ENCODE data around the gene TMEM94. TPM values are rescaled to one million over a fixed set of nuclear protein-coding genes. Genes with fewer than 3 reads are reported as not detected.
A peak's percentile ranks its signal among the peaks of the same experiment; 100 is the strongest.

Gene TMEM94
- total and polyA plus RNA-seq, 2 of the 13 experiments (the other 11 are each of a cell fraction or from before 2014, with no cell fraction given), result 32.6 to 134 TPM

DNA sequence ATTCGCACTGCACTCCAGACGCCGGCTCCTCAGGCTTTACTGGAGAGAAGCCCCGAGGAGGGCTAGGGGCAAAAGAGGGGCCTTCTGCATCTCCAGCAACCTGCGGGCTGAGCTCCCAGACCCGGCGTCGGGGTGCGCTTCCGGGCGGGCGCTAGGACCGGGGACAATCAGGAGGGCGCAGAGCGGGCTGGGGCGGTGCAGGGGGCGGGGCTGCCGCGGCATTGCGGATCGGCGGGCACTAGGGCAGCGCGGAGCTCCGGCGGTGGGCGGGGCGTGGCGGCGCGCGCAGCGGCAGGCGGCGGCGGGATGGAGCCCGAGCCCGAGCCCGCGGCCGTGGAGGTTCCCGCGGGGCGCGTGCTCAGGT lies 59.8 kb downstream of the TMEM94 start, which contains the start of gene TSEN54 (continued):
- TF ChIP-seq ETV5 (CRISPR knock-in tag; IDR thresholded peaks at IDR 0.05; ENCODE audit: borderline replicate concordance) (peak; percentile 84), RARG (CRISPR knock-in tag; IDR thresholded peaks at IDR 0.05; ENCODE audit: low read depth) (no peak), TRIM24 (CRISPR knock-in tag; IDR thresholded peaks at IDR 0.05) (no peak), FOXC1 (CRISPR knock-in tag; IDR thresholded peaks at IDR 0.05; ENCODE audit: borderline replicate concordance) (no peak), MEF2D (CRISPR knock-in tag; IDR thresholded peaks at IDR 0.05) (peak; percentile 58; the same call in 1 of the 2 replicates), HNRNPUL1 (IDR thresholded peaks at IDR 0.05; ENCODE audit: low read depth, low read length) (no peak), MTA1 (CRISPR knock-in tag; IDR thresholded peaks at IDR 0.05; ENCODE audit: borderline replicate concordance) (no peak; the same call in 1 of the 2 replicates), AHR (CRISPR knock-in tag; IDR thresholded peaks at IDR 0.05) (no peak), GPN1 (CRISPR knock-in tag; IDR thresholded peaks at IDR 0.05; ENCODE audit: borderline replicate concordance) (no peak), POGZ (CRISPR knock-in tag; IDR thresholded peaks at IDR 0.05) (peak; percentile 63; the same call in 1 of the 2 replicates), ZNF773 (CRISPR knock-in tag; IDR thresholded peaks at IDR 0.05; ENCODE audit: borderline replicate concordance) (peak; percentile 16; the same call in 1 of the 2 replicates), SP4 (CRISPR knock-in tag; IDR thresholded peaks at IDR 0.05) (peak; percentile 96), CBFB (CRISPR knock-in tag; IDR thresholded peaks at IDR 0.05) (peak; percentile 15; the same call in 1 of the 2 replicates), ZNF619 (CRISPR knock-in tag; IDR thresholded peaks at IDR 0.05) (no peak), NFE2 (CRISPR knock-in tag; IDR thresholded peaks at IDR 0.05) (no peak), PAF1 (CRISPR knock-in tag; IDR thresholded peaks at IDR 0.05) (no peak), ZNF383 (CRISPR knock-in tag; IDR thresholded peaks at IDR 0.05; ENCODE audit: borderline replicate concordance) (0 out of 2 replicates have a peak, but pooled peaks have one; percentile 22), BRCA1 (CRISPR knock-in tag; IDR thresholded peaks at IDR 0.05) (no peak), ZNF30 (CRISPR knock-in tag; IDR thresholded peaks at IDR 0.05) (no peak)
- TF ChIP-seq, protein P1, sequence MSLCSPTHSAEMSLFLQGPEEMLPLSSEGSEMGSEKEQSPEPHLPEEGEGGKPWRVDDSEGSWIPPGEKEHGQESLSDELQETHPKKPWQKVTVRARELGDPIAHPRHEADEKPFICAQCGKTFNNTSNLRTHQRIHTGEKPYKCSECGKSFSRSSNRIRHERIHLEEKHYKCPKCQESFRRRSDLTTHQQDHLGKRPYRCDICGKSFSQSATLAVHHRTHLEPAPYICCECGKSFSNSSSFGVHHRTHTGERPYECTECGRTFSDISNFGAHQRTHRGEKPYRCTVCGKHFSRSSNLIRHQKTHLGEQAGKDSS (CRISPR knock-in tag; IDR thresholded peaks at IDR 0.05; ENCODE audit: borderline replicate concordance, low read depth), result no peak
- TF ChIP-seq, protein P2, sequence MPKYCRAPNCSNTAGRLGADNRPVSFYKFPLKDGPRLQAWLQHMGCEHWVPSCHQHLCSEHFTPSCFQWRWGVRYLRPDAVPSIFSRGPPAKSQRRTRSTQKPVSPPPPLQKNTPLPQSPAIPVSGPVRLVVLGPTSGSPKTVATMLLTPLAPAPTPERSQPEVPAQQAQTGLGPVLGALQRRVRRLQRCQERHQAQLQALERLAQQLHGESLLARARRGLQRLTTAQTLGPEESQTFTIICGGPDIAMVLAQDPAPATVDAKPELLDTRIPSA (CRISPR knock-in tag; IDR thresholded peaks at IDR 0.05; ENCODE audit: borderline replicate concordance), result no peak
- TF ChIP-seq, protein P3, sequence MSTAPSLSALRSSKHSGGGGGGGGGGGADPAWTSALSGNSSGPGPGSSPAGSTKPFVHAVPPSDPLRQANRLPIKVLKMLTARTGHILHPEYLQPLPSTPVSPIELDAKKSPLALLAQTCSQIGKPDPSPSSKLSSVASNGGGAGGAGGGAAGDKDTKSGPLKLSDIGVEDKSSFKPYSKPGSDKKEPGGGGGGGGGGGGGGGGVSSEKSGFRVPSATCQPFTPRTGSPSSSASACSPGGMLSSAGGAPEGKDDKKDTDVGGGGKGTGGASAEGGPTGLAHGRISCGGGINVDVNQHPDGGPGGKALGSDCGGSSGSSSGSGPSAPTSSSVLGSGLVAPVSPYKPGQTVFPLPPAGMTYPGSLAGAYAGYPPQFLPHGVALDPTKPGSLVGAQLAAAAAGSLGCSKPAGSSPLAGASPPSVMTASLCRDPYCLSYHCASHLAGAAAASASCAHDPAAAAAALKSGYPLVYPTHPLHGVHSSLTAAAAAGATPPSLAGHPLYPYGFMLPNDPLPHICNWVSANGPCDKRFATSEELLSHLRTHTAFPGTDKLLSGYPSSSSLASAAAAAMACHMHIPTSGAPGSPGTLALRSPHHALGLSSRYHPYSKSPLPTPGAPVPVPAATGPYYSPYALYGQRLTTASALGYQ (CRISPR knock-in tag; IDR thresholded peaks at IDR 0.05), result no peak; the same call in 1 of the 2 replicates
- TF ChIP-seq, protein P4, sequence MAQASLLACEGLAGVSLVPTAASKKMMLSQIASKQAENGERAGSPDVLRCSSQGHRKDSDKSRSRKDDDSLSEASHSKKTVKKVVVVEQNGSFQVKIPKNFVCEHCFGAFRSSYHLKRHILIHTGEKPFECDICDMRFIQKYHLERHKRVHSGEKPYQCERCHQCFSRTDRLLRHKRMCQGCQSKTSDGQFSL (CRISPR knock-in tag; IDR thresholded peaks at IDR 0.05), result no peak
- TF ChIP-seq, protein P5, sequence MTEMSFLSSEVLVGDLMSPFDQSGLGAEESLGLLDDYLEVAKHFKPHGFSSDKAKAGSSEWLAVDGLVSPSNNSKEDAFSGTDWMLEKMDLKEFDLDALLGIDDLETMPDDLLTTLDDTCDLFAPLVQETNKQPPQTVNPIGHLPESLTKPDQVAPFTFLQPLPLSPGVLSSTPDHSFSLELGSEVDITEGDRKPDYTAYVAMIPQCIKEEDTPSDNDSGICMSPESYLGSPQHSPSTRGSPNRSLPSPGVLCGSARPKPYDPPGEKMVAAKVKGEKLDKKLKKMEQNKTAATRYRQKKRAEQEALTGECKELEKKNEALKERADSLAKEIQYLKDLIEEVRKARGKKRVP (CRISPR knock-in tag; IDR thresholded peaks at IDR 0.05), result 0 out of 4 replicates have a peak, but pooled peaks of 1 of the 2 experiments have one; percentile 25
- TF ChIP-seq, protein P6, sequence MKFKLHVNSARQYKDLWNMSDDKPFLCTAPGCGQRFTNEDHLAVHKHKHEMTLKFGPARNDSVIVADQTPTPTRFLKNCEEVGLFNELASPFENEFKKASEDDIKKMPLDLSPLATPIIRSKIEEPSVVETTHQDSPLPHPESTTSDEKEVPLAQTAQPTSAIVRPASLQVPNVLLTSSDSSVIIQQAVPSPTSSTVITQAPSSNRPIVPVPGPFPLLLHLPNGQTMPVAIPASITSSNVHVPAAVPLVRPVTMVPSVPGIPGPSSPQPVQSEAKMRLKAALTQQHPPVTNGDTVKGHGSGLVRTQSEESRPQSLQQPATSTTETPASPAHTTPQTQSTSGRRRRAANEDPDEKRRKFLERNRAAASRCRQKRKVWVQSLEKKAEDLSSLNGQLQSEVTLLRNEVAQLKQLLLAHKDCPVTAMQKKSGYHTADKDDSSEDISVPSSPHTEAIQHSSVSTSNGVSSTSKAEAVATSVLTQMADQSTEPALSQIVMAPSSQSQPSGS (CRISPR knock-in tag; IDR thresholded peaks at IDR 0.05), result no peak

Data from HepG2 (cell line).